Measurements from ENCODE around the gene TGFBR2. TPM values are rescaled to one million over a fixed set of nuclear protein-coding genes. Genes with fewer than 3 reads are reported as not detected.

TGFBR2 gene
- polyA plus RNA-seq, 3 donors = 46.6 to 60.3 (median 57.0) TPM

DNA sequence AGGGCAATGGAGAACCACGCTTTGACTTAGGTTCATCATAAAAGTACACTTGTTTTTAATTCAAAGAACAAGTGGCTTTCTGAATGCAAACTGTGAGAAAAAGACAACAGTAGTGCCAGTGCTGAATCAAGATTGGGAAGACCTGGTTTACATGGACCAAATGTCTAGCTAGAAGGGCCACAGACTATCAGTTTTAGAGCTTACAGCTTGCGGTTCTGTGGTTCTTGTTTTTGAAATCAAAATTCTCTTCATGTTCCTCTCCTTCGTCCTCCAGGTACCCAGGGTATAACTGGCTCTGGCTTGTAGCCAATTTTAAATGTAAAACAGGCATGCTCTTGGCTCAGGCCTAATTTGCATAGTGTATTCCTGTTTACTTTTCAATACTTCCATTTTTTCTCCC is 124.6 kb downstream of the TGFBR2 start:
- Histone ChIP-seq H4K20me1 (ENCODE audit: insufficient read depth, low read length) (no peaks in the 10 kb centered on the region), H3K27me3 (ENCODE audit: control insufficient read depth in 2 of 2, insufficient read depth in 2 of 2, low read length in 2 of 2) (no peaks in the 10 kb centered on the region), H2AFZ (ENCODE audit: insufficient read depth, low read depth, low read length, poor library complexity, severe bottlenecking) (no peak overlapping the region), H3K79me2 (ENCODE audit: insufficient read depth, low read length) (no peaks in the 10 kb centered on the region), H3K27ac (ENCODE audit: low read depth in 1 of 2, low read length in 2 of 2) (no peak overlapping the region), H3K9ac (ENCODE audit: insufficient read depth, low read length, poor library complexity, severe bottlenecking) (no peak overlapping the region), H3K36me3 (replicated peaks in 1 of 2; ENCODE audit: control insufficient read depth in 1 of 2, insufficient read depth in 2 of 2, low read length in 2 of 2) (no peaks in the 10 kb centered on the region), H3K9me3 (replicated peaks in 1 of 2; ENCODE audit: control insufficient read depth in 1 of 2, insufficient read depth in 1 of 2, low read length in 2 of 2) (no peaks in the 10 kb centered on the region), H3K4me2 (replicated peaks; ENCODE audit: extremely low read depth, low read length, poor library complexity, severe bottlenecking) (no peak overlapping the region), H3K4me1 (ENCODE audit: control insufficient read depth in 1 of 2, insufficient read depth in 2 of 2, low read length in 2 of 2) (no peaks in the 10 kb centered on the region), H3K4me3 (replicated peaks in 1 of 3; ENCODE audit: low read depth in 2 of 3, low read length in 3 of 3) (no peak overlapping the region)
- TF ChIP-seq, protein P1, sequence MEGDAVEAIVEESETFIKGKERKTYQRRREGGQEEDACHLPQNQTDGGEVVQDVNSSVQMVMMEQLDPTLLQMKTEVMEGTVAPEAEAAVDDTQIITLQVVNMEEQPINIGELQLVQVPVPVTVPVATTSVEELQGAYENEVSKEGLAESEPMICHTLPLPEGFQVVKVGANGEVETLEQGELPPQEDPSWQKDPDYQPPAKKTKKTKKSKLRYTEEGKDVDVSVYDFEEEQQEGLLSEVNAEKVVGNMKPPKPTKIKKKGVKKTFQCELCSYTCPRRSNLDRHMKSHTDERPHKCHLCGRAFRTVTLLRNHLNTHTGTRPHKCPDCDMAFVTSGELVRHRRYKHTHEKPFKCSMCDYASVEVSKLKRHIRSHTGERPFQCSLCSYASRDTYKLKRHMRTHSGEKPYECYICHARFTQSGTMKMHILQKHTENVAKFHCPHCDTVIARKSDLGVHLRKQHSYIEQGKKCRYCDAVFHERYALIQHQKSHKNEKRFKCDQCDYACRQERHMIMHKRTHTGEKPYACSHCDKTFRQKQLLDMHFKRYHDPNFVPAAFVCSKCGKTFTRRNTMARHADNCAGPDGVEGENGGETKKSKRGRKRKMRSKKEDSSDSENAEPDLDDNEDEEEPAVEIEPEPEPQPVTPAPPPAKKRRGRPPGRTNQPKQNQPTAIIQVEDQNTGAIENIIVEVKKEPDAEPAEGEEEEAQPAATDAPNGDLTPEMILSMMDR (IDR thresholded peaks at IDR 0.05) = no peak
- intact Hi-C loops (cut with micrococcal nuclease) = no loop called here
- peaks cover 0 to 2% (median 0%) of the 10 kb centered on the region in 3 donors for H3K27me3 Mint-ChIP-seq (ENCODE audit: low read depth in 3 of 3)
- H3K4me3 Mint-ChIP-seq = no peak overlapping the region
- peaks cover 2% of the 10 kb centered on the region for H3K4me1 Mint-ChIP-seq
- DNase-seq = no peak
- 50% methylated on average over 2 of the region's 3 CpGs for WGBS (ENCODE audit: insufficient coverage)
- H3K9me3 Mint-ChIP-seq = peaks cover 0 to 2% (median 0%) of the 10 kb centered on the region in 7 donors
- H3K27ac Mint-ChIP-seq = no peak overlapping the region
- H3K36me3 Mint-ChIP-seq = no peaks in the 10 kb centered on the region

DNA sequence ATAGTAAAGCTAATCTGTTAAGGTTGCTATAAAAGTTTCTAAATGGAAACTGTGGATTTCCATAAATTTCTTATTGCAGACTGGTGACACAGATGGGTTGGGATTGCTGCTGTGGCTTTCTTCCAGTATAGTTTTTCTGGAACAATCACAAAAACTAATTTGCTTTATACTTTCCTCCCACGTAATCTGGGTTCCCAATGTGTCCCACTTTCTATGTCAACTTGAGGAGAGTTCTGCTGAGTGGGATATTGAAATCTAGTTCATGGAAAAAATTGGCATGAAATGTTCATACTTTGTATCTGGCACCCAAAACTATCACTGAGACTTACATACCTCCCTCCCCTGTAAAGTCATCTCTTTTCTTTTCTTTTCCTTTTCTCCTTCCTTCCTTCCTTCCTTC is 126.8 kb downstream of the TGFBR2 start:
- H3K4me3 ChIP-seq (replicated peaks in 1 of 3; ENCODE audit: low read depth in 2 of 3, low read length in 3 of 3) = no peak overlapping the region
- Mint-ChIP-seq H3K27me3 (ENCODE audit: low read depth in 3 of 3) (no peaks in the 10 kb centered on the region), H3K27ac (no peak overlapping the region), H3K4me1 (peaks cover 3% of the 10 kb centered on the region), H3K9me3 (peaks cover 0 to 2% (median 0%) of the 10 kb centered on the region in 7 donors), H3K36me3 (no peaks in the 10 kb centered on the region), H3K4me3 (no peak overlapping the region)
- H3K4me2 ChIP-seq (replicated peaks; ENCODE audit: extremely low read depth, low read length, poor library complexity, severe bottlenecking) = no peak overlapping the region
- H2AFZ ChIP-seq (ENCODE audit: insufficient read depth, low read depth, low read length, poor library complexity, severe bottlenecking) = no peak overlapping the region
- no peak overlapping the region for H3K9ac ChIP-seq (ENCODE audit: insufficient read depth, low read length, poor library complexity, severe bottlenecking)
- no peaks in the 10 kb centered on the region for H3K79me2 ChIP-seq (ENCODE audit: insufficient read depth, low read length)
- no peaks in the 10 kb centered on the region for H3K27me3 ChIP-seq (ENCODE audit: control insufficient read depth in 2 of 2, insufficient read depth in 2 of 2, low read length in 2 of 2)
- no peak for DNase-seq
- no peaks in the 10 kb centered on the region for H4K20me1 ChIP-seq (ENCODE audit: insufficient read depth, low read length)
- H3K4me1 ChIP-seq (ENCODE audit: control insufficient read depth in 1 of 2, insufficient read depth in 2 of 2, low read length in 2 of 2) = no peaks in the 10 kb centered on the region
- no peaks in the 10 kb centered on the region for H3K9me3 ChIP-seq (replicated peaks in 1 of 2; ENCODE audit: control insufficient read depth in 1 of 2, insufficient read depth in 1 of 2, low read length in 2 of 2)
- H3K36me3 ChIP-seq (replicated peaks in 1 of 2; ENCODE audit: control insufficient read depth in 1 of 2, insufficient read depth in 2 of 2, low read length in 2 of 2) = no peaks in the 10 kb centered on the region
- WGBS (ENCODE audit: insufficient coverage) = no CpG with 5 or more reads among the region's 1 CpG
- TF ChIP-seq, protein P1 (IDR thresholded peaks at IDR 0.05) = no peak
- intact Hi-C loops (cut with micrococcal nuclease) = no loop called here
- H3K27ac ChIP-seq (ENCODE audit: low read depth in 1 of 2, low read length in 2 of 2) = no peak overlapping the region

Data from CD14-positive monocyte (primary cell).